MCF 10A (cell line): ENCODE results near the gene MKRN1. TPM values are rescaled to one million over a fixed set of nuclear protein-coding genes. Genes with fewer than 3 reads are reported as not detected.
A peak's percentile ranks its signal among the peaks of the same experiment; 100 is the strongest.

ENCODE experiments used
- BruUV-seq: library from RNA; stranded (reverse); fragments of 400-500 nt; replicated peaks from 2 replicates; lab custom pipeline; 2021; lab: Mats Ljungman, UMichigan
- CTCF ChIA-PET: fragments of 300-600 bp; sonication (Branson Sonifier 250); formaldehyde crosslinking; extraction: SDS; loops from one replicate; lab custom pipeline; 2021; ENCODE audit warnings: antibody characterized with exemption, inconsistent platforms; lab: Yijun Ruan, JAX
- POLR2A ChIA-PET: fragments of 300-600, 350-650 bp; sonication (Branson Sonifier 250); formaldehyde crosslinking; extraction: SDS; loops from one replicate; lab custom pipeline; 2020; ENCODE audit warnings: antibody characterized with exemption, inconsistent platforms; lab: Yijun Ruan, JAX
- DNase-seq: peaks from one replicate; pipeline ENCODE4 v3.0.0-alpha.2; 2018; ENCODE audit not compliant: unreplicated experiment
- H3K27ac Mint-ChIP-seq: one replicate; pipeline ENCODE4 v1.8.0; 2022; ENCODE audit warnings: mild to moderate bottlenecking, low read depth, mixed read lengths; ENCODE audit not compliant: unreplicated experiment
- H3K27me3 Mint-ChIP-seq: one replicate; pipeline ENCODE4 v1.8.0; 2022; ENCODE audit warnings: mixed read lengths; ENCODE audit not compliant: insufficient read depth, unreplicated experiment
- H3K36me3 Mint-ChIP-seq: one replicate; pipeline ENCODE4 v1.8.0; 2022; ENCODE audit warnings: mild to moderate bottlenecking, moderate library complexity, mixed read lengths; ENCODE audit not compliant: insufficient read depth, unreplicated experiment
- H3K4me1 Mint-ChIP-seq: one replicate; pipeline ENCODE4 v1.8.0; 2022; ENCODE audit warnings: mixed read lengths; ENCODE audit not compliant: insufficient read depth, unreplicated experiment
- H3K4me3 Mint-ChIP-seq: one replicate; pipeline ENCODE4 v1.8.0; 2022; ENCODE audit warnings: mild to moderate bottlenecking, moderate library complexity, mixed read lengths; ENCODE audit not compliant: unreplicated experiment
- H3K9me3 Mint-ChIP-seq: one replicate; pipeline ENCODE4 v1.8.0; 2022; ENCODE audit warnings: mixed read lengths; ENCODE audit not compliant: unreplicated experiment
- intact Hi-C: fragments of 100-400 bp; cut with micrococcal nuclease; formaldehyde crosslinking; loops from 2 replicates; pipeline ENCODE4 v1.14.1; 2022
- total RNA-seq: library from RNA; stranded (reverse); gene quantifications from 2 replicates; pipeline ENCODE4 v1.2.3, GENCODE V29; 2022
- TF ChIP-seq, protein P1 (sequence below): fragments of 200-600 bp; IDR thresholded peaks from one replicate; pipeline ENCODE4 v1.8.0; 2022; ENCODE audit warnings: antibody characterized with exemption, mild to moderate bottlenecking; ENCODE audit not compliant: unreplicated experiment

MKRN1 gene
- total RNA-seq, 1 experiment from 2014 or later: 65.5 TPM

DNA sequence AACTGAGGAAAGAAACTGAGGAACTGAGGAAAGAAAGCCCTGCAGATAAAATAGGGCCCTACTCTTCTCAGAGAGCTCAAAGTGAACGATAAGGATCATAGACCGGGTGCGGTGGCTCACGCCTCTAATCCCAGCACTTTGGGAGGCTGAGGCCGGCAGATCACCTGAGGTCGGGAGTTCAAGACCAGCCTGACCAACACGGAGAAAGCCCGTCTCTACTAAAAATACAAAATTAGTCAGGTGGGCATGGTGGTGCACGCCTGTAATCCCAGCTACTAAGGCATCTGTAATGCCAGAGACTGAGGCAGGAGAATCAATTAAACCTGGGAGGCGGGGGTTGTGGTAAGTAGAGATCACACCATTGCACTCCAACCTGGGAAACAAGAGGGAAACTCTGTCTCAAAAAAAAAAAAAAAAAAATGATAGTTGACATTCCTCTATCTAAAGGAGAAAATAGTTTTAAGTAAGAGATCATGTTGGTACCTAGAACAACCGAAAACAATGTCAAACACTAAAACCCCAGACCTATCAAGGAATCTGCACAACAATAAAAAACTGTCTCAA lies 2.5 kb downstream of the MKRN1 start:
- no peaks in the 10 kb centered on the region for H3K9me3 Mint-ChIP-seq
- peaks cover 5% of the 10 kb centered on the region for H3K4me1 Mint-ChIP-seq
- intact Hi-C loops: loop anchor here (1.0 to 5.0 kb wide), 4 partner anchors 17 to 299 kb away; partner anchors contain the start of genes KDM7A and SLC37A3
- CTCF ChIA-PET: interaction anchor here (0.6 to 8.9 kb wide), 19 partner anchors 9 to 1058 kb away, joined by 3 to 197 read pairs (median 6); no protein-coding TSS in a partner anchor
- H3K27ac Mint-ChIP-seq: peak overlapping the region; percentile 46
- DNase-seq: no peak
- H3K4me3 Mint-ChIP-seq: peak overlapping the region; percentile 85
- POLR2A ChIA-PET: interaction anchor here (1.2 to 1.6 kb wide), 2 partner anchors 24 to 301 kb away, joined by 3 to 5 read pairs; no protein-coding TSS in a partner anchor
- H3K36me3 Mint-ChIP-seq: peaks cover 6% of the 10 kb centered on the region
- H3K27me3 Mint-ChIP-seq: no peaks in the 10 kb centered on the region
- BruUV-seq: no TSS peak
- TF ChIP-seq, protein P1, sequence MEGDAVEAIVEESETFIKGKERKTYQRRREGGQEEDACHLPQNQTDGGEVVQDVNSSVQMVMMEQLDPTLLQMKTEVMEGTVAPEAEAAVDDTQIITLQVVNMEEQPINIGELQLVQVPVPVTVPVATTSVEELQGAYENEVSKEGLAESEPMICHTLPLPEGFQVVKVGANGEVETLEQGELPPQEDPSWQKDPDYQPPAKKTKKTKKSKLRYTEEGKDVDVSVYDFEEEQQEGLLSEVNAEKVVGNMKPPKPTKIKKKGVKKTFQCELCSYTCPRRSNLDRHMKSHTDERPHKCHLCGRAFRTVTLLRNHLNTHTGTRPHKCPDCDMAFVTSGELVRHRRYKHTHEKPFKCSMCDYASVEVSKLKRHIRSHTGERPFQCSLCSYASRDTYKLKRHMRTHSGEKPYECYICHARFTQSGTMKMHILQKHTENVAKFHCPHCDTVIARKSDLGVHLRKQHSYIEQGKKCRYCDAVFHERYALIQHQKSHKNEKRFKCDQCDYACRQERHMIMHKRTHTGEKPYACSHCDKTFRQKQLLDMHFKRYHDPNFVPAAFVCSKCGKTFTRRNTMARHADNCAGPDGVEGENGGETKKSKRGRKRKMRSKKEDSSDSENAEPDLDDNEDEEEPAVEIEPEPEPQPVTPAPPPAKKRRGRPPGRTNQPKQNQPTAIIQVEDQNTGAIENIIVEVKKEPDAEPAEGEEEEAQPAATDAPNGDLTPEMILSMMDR: no peak

DNA sequence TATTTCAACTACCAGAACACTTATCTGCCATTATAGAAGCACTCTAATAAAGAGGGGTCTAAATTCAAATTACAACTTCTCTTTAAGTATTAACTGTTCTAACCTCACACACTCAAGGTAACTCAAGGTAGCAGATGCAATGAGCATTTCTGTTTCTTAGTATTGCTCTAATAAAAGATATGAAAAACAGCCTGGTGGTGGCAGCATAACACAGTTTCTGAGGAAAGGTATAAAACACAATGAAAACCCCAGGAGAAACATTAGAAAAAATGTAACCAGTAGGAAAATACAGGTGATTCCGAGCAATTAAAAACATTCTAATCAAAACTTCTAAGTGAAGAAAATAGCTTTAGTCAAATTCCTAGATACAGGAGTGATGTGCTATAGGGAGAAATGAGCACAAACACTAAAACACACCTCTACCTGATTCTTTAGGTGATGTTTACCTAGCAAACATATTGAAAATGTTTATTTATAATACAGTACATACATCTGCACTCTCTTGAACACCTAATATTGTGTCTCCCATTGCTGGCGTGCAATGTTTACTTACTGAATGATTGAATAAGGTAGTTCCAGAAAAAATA lies 3.5 kb downstream of the MKRN1 start:
- H3K27me3 Mint-ChIP-seq: no peaks in the 10 kb centered on the region
- TF ChIP-seq, protein P1: peak; percentile 46
- peak; percentile 63 for DNase-seq
- intact Hi-C loops: loop anchor here (1.0 to 5.0 kb wide), 4 partner anchors 17 to 299 kb away; partner anchors contain the start of genes KDM7A and SLC37A3
- H3K27ac Mint-ChIP-seq: no peak overlapping the region
- no peaks in the 10 kb centered on the region for H3K9me3 Mint-ChIP-seq
- peak overlapping the region; percentile 52 for H3K4me3 Mint-ChIP-seq
- peaks cover 5% of the 10 kb centered on the region for H3K4me1 Mint-ChIP-seq
- BruUV-seq: no TSS peak
- CTCF ChIA-PET: interaction anchor here (0.5 to 8.9 kb wide), 22 partner anchors 9 to 1693 kb away, joined by 3 to 197 read pairs (median 3); no protein-coding TSS in a partner anchor
- H3K36me3 Mint-ChIP-seq: peaks cover 9% of the 10 kb centered on the region
- POLR2A ChIA-PET: interaction anchor here (0.6 to 1.0 kb wide), 2 partner anchors 10 to 198 kb away, joined by 3 to 5 read pairs; no protein-coding TSS in a partner anchor

DNA sequence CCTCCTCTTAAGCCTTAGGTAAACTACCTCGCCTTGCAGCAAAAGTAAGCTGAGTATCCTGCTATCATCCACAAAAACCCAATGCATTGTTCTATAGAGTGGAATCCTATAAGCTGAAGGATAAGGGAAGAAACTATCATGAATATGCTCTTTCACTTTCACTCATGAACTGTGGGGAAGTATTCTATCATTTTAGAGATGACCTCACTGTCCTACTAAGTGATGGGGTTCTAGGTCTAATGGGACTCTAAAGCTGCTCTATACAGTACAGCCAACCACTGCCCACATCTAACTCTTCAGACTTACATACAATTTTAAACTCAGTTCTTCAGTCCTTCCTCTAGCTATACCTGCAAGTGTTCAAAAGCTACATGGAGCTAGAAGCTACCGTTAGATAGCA lies 16.2 kb downstream of the MKRN1 start:
- intact Hi-C loops: no loop called here

More for the DNA sequence above, 16.2 kb downstream of the MKRN1 start:
- no peak overlapping the region for H3K27ac Mint-ChIP-seq
- no peak for DNase-seq
- no peaks in the 10 kb centered on the region for H3K9me3 Mint-ChIP-seq
- TF ChIP-seq, protein P1: no peak
- H3K27me3 Mint-ChIP-seq: no peaks in the 10 kb centered on the region
- BruUV-seq: no TSS peak
- CTCF ChIA-PET: interaction anchor here (0.8 to 4.0 kb wide), 4 partner anchors 12 to 50 kb away, joined by 3 to 34 read pairs (median 4); partner anchors contain the start of gene MKRN1
- no peak overlapping the region for H3K4me3 Mint-ChIP-seq
- no peaks in the 10 kb centered on the region for H3K4me1 Mint-ChIP-seq
- peaks cover 85% of the 10 kb centered on the region for H3K36me3 Mint-ChIP-seq
- POLR2A ChIA-PET: interaction anchor here (0.6 kb wide), 1 partner anchor 150 kb away, joined by 3 read pairs; no protein-coding TSS in a partner anchor
